Suppressor macrophage treated with lipopolysaccharide for 1 hour (primary cell): ENCODE data around the gene EHD2.
A peak's percentile ranks its signal among the peaks of the same experiment; 100 is the strongest.
"Not testable (repeated sequence)": the region's sequence is repeated elsewhere in the genome, so short reads cannot be mapped to it uniquely, and the experiment has no call there.

ENCODE experiments used
- DNase-seq, 3 donors: peaks; one replicate each; pipeline ENCODE4 v3.0.0-alpha.2; 2020 to 2022

EHD2 gene, protein sequence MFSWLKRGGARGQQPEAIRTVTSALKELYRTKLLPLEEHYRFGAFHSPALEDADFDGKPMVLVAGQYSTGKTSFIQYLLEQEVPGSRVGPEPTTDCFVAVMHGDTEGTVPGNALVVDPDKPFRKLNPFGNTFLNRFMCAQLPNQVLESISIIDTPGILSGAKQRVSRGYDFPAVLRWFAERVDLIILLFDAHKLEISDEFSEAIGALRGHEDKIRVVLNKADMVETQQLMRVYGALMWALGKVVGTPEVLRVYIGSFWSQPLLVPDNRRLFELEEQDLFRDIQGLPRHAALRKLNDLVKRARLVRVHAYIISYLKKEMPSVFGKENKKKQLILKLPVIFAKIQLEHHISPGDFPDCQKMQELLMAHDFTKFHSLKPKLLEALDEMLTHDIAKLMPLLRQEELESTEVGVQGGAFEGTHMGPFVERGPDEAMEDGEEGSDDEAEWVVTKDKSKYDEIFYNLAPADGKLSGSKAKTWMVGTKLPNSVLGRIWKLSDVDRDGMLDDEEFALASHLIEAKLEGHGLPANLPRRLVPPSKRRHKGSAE

DNA sequence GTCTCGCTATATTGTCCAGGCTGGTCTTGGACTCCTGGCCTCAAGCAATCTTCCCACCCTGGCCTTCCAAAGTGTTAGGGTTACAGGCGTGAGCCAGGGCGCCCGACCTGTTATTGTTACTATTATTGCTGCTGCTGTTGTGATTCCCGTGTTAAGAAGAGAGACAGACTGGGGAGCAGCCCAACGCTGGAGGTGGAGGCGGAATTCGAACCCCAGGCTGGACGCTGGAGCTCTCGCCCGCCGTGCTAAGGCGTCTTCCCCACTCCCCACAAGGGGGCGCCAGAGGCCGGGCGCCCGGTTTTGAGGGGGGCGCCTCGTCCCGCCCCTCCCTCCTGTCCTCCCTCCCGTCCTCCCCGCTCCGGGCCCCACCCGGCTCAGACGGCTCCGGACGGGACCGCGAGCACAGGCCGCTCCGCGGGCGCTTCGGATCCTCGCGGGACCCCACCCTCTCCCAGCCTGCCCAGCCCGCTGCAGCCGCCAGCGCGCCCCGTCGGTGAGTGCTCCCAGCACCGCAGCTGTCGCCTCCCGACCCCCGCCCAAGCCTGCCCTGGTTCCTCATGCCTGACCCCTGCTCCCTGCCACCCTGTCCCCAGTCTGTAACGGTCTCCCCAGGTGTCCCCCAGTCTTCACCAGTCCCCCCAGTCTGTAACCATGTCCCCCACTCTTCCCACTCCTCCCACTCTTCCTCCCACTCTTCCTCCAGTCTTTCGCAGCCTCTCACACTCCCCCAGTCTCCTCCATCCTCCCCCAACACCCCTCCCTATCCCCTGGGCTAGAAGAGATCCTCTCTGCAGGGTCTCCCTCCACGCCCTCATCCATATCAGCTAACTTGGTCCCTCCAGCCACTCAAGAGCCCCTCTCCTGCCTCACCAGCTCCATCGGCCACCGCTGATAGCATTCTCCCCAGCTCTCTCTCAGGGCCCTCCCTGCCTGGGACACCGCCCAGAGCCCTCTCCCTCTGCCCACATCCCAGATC lies at the start of gene EHD2:
Gene EHD2, plus strand, starts transcription at position 377 of the 976 bp plus-strand sequence. CDS start 3,191 bp downstream, outside the sequence.
- DNase-seq: peak; percentile 49 to 76 (median 59)

DNA sequence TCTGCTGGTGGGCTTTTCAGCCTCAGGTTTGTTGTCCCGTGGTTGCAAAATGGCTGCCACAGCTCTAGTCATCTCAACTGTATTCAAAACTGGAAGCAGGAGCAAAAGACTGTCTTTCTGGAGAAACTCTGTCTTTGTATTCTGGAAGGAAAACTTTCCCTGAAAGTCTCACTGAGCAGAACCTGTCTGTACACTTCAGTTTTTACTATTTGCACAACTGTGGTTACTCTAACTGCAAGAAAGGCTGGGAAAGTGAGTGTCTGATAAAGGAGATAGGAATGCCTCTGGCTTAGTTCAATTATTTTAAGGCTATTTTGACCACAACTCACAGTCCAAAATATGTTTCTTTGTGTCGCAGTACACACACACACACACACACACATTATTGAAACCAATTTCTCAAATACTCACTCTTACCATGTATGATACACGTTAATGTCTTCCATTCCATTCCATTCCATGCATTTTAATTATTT lies 49.7 kb upstream of the EHD2 start:
- DNase-seq: peak in 1 of 3 donors; percentile 20

DNA sequence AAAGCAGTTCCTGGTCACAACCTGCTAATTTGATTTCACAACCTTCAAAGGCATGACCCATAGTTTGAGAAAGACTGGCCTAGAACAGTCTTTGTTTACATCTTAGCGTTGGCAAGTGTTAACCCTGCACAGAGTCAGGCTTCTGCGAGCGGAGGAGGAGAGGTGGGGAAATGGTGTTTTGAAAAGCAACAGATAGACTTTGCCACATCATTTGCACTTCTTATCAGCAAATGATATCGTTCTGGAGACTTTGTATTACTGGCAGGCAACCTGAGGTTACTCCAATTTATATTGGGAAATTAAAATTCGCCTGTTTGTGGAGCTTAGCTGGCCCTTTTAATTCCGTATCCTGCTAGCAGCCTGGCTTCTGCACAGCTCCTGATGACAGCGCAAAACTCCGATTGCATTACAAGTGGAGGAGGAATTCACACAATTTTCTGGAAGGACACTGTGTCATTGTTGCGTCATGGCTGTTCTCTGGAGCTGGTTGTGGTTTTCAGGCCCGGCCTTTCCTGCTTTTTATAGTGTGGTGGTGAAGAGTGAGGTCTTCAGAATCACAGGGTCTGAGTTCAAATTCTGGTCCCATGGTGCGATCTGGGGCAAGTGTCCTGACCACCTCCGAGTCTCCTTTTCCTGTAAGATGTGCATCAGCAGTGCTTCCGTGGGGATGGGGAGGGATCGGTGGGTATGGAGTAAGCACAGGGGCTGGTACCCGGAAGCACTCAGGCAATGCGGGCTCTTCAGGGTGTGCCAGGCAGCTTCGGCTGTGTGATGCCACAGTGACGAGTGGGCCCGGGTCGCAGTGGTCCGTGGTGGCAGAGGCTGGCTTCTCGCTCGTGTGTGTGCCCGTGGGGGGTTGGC lies 49.1 kb upstream of the EHD2 start:
- peak; percentile 88 to 94 (median 94) for DNase-seq

DNA sequence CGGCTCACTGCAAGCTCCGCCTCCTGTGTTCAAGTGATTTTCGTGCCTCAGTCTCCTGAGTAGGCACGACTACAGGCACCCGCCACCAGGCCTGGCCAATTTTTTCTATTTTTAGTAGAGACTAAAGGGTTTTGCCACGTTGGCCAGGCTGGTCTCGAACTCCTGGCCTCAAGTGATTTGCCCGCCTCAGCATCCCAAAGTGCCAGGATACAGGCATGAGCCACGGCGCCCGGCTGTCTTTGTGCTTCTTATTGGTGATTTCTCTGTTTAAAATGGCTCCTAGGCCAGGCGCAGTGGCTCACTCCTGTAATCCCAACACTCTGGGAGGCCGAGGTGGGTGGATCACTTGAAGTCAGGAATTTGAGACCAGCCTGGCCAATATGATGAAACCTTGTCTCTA lies 44.7 kb upstream of the EHD2 start:
- not testable (repeated sequence) for DNase-seq

DNA sequence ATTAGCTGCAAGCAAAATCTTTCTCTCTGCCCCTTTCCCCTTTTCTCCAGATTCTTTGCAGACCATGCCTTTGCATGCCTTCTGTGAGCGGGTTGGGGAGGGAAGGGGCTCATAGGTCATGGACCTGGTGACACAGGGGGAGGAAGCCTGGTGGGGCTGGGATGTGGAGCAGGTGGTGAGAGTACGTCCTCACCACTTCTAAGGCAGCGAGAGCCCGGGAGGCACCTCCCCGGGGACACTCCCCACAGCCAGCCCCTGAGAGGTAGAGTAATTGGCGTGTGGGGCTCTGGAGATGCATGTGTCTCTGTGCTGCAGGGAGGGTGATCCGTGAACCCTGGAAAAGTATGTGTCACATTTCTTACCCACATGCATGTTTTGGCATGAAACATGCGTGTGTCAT lies 42.5 kb upstream of the EHD2 start:
- DNase-seq: no peak

DNA sequence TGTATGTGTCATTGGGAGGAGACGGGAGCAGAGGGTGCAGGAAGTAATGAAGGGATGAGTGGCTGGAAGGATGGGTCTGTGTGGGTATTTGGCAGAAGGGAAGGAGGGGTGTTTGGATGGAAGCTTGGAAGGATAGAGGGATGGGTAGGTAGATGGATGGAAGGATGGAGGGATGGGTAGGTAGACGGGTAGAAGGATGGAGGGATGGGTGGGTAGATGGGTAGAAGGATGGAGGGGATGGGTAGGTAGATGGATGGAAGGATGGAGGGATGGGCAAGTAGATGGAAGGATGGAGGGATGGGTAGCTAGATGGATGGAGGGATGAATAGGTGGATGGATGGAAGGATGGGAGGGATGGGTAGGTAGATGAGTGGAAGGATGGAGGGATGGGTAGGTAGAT lies 41.7 kb upstream of the EHD2 start:
- DNase-seq: no peak

DNA sequence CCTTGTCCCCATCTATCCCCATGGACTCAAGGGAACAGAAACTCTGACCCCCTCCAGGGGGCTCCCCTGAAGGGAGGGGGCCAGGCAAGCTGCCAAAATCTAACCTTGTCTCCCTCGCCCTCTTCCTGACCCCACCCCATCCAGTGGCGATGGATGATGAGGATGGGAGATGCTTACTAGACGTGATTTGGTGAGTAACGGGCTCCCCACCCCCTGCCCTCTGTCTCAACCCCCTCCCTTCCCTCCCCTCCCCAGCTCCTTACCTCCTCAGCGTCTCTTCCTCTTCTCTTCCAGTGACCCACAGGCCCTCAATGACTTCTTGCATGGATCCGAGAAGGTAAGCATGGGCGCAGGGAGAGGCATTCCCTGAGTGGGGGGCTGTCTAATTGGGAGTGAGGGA lies 39.8 kb upstream of the EHD2 start:
- no peak for DNase-seq

DNA sequence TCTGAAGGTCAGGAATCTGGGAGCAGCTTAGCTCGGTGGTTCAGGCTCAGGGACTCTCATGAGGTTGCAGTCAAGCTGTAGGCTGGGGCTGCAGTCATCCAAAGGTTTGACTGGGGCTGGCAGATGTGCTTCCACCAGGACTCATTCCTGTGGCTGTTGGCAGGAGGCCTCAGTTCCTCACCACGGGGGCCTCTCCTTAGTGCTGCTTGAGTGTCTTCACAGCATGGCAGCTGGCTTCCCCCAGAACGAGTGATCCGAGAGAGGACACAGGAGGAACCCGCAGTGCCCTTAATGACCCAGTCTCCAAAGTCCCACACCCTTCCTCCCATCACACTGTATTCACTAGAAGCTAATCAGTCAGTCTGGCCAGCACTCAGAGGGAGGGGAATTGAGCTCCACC lies 38.7 kb upstream of the EHD2 start:
- DNase-seq: no peak

DNA sequence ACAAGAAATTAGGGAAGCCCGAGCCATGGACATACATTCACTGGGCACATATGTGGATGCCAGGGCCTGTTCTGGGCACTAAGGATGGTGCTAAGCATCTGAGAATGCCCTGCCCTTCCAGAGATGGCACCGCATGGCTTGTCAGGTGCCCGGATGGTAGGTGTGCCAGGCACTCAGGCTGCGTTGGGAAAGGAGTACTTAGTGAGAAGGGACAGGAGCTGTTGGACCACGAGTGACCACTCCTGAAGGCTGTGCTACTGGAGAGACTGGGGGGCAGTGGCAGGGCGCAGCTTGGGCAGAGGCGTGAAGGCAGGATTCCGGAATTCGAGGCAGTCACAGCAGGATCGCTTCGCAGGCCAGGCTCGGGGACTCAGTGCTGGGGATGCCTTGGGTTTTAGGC lies 38.0 kb upstream of the EHD2 start:
- DNase-seq: no peak

DNA sequence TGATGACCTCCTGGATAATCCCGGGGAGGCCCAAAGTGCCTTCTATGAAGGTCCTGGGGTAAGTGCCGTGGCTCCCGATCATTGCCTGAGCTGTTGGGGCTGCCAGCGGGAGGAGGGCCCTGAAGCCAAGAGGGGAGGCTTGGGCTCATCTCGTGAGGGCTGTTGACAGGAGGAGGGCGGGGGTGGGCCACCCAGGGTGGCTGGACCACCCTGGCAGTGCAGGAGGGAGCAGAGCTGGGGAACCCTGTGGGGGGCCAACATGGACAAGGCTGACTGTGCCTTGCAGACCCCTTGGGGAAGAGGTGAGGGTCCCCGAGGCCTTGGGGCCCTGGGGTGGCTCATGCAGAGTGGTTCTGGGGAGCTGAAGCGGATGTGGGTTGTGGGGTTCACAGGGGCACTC lies 37.4 kb upstream of the EHD2 start:
- DNase-seq: no peak

DNA sequence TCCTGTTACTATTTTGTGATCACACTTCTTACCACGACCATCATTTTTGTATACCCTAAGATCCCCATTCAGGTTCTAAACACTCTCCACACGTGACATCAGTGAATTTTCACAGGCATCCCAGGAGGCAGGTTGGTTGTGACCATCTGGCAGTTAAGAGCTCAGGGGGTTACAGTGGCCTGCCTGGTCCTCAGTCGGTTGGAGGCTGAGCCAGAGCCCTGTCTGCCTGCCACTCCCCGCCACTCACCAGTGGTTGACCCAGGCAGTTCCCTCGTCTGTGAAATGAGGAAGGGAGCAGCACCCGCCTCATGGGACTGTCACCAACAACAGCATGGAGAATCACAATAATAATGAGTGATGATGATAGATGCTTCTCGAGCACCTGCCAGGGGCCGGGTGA lies 36.4 kb upstream of the EHD2 start:
- DNase-seq: no peak

DNA sequence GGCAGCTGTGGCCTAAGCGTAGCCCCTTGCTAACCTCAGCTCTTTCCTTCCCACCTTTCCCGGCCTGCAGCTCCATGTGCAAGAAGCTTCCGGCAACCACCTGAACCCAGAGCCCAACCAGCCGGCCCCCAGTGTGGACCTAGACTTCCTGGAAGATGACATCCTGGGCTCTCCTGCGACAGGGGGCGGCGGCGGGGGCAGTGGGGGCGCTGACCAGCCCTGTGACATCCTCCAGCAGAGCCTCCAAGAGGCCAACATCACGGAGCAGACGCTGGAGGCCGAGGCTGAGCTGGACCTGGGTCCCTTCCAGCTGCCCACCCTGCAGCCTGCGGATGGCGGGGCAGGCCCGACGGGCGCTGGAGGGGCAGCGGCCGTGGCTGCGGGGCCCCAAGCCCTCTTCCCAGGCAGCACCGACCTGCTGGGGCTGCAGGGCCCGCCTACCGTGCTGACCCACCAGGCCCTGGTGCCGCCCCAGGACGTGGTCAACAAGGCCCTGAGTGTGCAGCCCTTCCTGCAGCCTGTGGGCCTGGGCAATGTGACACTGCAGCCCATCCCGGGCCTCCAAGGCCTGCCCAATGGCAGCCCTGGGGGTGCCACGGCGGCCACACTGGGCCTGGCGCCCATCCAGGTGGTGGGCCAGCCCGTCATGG lies 33.8 kb upstream of the EHD2 start:
- DNase-seq: no peak

DNA sequence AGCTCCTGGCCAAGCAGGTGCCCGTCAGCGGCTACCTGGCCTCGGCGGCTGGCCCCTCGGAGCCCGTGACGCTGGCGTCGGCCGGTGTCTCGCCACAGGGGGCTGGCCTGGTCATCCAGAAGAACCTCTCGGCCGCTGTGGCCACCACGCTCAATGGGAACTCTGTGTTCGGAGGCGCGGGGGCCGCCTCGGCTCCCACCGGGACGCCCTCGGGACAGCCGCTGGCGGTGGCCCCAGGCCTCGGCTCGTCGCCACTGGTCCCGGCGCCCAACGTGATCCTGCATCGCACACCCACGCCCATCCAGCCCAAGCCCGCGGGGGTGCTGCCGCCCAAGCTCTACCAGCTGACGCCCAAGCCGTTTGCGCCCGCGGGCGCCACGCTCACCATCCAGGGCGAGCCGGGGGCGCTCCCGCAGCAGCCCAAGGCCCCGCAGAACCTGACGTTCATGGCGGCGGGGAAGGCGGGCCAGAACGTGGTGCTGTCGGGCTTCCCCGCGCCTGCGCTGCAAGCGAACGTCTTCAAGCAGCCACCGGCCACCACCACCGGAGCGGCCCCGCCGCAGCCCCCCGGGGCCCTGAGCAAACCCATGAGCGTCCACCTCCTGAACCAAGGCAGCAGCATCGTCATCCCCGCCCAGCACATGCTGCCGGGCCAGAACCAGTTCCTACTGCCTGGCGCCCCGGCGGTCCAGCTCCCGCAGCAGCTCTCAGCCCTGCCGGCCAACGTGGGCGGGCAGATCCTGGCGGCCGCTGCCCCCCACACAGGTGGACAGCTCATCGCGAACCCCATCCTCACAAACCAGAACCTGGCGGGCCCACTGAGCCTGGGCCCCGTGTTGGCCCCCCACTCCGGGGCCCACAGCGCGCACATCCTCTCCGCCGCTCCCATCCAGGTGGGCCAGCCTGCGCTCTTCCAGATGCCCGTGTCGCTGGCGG lies 33.0 kb upstream of the EHD2 start:
- no peak for DNase-seq

DNA sequence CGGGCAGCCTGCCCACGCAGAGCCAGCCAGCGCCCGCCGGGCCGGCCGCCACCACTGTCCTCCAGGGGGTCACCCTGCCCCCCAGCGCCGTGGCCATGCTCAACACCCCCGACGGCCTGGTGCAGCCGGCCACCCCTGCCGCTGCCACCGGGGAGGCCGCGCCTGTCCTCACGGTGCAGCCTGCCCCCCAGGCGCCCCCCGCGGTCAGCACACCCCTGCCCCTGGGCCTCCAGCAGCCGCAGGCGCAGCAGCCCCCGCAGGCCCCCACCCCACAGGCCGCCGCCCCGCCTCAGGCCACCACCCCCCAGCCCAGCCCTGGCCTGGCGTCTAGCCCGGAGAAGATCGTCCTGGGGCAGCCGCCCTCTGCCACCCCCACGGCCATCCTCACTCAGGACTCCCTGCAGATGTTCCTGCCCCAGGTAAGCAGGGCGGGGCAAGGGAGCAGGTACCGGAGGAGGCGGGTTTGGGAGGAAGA lies 32.3 kb upstream of the EHD2 start:
- no peak for DNase-seq

DNA sequence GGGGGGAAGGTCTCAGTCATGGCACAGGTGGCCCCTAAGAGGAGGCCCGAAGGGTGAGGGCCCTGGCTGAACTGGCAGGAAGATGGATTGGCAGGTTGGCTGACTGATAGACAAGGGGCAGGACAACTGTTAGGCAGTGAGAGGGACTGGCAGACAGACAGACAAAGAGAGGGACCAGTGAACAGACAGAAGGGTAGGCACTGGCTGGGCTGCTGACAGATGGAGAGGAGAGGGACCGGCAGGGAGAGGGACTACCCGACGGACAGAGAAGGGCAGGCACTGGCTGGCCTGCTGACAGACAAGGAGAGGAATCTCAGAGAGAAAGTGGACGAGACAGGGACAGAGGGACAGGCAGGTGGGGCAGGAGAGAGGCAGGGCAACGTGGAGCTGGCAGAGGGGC lies 31.8 kb upstream of the EHD2 start:
- no peak for DNase-seq

DNA sequence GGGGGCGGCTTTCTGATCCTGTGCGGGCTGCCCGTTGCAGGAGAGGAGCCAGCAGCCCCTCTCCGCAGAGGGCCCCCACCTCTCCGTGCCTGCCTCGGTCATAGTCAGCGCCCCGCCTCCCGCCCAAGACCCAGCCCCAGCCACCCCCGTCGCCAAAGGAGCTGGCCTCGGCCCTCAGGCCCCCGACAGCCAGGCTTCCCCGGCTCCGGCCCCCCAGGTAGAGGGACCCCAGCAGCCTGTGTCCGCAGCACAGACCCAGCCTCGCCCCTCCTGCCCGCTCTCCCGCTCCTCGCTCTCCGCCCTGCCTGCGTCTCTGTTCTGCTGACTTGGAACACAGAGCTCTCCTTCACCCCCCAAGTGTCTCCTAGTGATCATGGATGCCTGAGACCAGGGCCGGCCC lies 31.3 kb upstream of the EHD2 start:
- no peak for DNase-seq

DNA sequence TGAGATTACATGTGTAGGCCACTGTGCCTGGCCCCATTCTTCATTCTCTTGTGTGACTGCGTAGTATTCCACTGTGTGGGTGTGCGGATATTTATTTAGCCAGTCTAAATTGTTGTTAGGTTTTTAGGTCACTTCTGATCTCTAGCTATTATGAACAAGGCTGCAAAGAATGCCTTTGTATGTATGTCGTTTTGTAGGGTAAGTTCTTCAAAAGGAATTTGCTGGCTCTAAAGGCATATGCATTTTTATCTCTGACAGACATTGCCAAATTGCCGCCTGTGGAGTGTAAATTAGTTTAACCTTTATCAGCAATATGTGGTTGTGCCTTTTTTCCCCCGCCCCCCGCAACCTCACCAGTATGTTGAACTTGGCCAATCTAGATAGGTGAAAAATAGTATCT lies 30.3 kb upstream of the EHD2 start:
- no peak for DNase-seq

DNA sequence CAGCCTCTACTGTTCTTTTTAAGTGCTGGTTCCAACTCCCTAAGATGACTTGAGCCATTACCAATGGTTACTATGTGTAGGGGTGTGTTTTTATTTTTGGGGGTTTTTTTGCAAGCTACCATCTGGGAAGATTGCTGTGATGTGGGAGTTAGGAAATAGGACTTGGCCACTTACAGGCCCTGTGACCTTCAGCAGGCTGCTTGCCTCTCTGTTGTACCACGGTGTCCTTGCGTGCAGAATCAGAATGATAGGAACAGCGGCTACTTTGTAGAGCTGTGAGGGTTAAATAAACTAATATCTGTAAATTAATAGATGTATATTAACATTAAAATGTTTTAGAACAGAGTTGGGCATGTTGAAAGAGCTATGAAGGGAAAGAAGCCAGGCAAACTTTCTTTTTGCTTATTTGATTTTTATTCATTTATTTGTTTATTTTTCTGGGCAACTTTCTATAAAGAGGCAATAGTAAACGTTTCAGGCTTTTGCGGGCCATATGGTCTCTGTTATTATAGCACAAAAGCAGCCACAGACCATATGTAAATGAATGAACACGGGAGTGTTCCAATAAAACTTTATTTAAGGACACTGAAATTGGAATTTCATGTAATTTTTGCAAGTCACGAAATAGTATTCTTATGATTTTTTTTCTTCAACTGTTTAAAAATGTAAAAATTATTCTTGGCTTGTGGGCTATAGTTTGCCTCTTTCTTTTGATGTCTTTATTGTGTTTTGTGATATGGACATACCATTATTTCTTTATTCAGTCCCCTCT lies 26.4 kb upstream of the EHD2 start:
- no peak for DNase-seq

DNA sequence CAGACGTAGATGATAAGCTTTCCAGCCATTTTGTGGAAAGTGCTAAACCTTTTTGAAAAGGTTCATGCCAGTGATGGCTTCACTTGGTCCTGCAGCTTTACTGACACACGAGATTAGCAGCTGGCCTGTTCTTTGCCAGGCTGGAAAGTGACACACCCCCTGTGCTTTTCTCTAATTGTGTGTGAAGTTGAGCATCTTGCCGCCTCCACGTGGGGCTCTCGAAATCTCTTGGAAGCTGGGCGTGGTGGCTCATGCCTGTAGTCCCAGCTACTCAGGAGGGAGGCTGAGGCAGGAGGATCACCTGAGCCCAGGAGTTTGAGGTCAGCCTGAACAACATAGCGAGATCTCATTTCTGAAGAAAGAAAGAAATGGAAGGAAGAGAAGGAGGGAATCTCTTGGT lies 25.3 kb upstream of the EHD2 start:
- no peak for DNase-seq

DNA sequence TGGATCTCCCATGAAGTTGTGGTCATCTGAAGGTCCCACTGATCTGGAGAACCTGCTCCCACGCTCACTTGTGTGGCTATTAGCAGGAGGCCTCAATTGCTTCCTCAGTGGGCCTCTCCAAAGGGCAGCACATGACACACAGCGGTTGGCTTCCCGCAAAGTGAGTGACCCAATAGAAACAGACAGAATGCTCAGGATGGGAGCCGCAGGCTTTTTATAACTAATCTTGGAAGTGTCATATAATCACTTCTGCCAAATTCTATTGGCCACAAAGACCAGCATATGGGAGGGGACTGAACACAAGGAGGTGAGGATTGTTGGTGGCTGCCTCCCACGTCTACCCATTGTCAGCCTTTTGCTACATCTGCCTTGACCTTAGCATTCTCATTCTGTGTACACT lies 22.1 kb upstream of the EHD2 start:
- no peak for DNase-seq
